Activated CD4-positive, alpha-beta T cell treated with anti-CD3 and anti-CD28 coated beads for 24 hours (primary cell): Measurements from ENCODE around the gene PTPN3.

Experiments used
- DNase-seq, 2 donors: peaks; one replicate each; pipeline ENCODE4 v3.0.0-alpha.2; 2020; ENCODE audit warnings: low read depth in 2 of 2

The PTPN3 gene

DNA sequence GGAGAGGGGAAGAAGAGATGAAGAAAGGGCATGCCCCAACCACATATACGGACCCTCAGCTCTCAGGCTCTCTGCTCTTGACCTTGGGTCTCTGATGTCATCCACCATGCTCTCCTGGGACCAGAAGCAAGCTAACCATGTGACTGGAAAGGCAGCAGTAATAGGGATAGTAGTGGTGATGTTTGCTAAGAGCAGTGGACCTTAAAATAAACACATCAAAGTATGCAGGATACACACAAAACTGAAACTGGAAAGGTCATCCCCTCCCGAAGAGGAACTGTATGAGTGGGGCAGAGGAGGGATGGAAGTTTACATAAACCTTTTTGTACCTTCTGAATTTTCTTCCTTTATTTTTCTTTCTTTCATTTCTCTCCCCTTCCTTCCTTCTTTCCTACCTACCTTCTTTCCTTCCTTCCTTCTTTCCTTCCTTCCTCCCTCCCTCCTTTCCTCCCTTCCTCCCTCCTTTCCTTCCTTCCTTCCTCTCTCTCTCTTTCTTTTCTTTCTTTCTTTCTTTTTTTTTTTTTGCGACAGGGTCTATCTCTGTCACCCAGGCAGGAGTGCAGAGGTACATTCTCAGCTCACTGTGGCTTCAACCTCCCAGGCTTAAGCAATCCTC, 8.1 kb upstream of the PTPN3 start:
- DNase-seq: no peak

- no peak for DNase-seq
These were observed 6.6 kb upstream of the PTPN3 start for GRCh38 chr9:109504689-109505088.

- DNase-seq: no peak
These were observed 2.4 kb upstream of the PTPN3 start for GRCh38 chr9:109500421-109500974.

- DNase-seq: no peak
These were observed 1.7 kb upstream of the PTPN3 start for GRCh38 chr9:109499631-109500410.

DNA sequence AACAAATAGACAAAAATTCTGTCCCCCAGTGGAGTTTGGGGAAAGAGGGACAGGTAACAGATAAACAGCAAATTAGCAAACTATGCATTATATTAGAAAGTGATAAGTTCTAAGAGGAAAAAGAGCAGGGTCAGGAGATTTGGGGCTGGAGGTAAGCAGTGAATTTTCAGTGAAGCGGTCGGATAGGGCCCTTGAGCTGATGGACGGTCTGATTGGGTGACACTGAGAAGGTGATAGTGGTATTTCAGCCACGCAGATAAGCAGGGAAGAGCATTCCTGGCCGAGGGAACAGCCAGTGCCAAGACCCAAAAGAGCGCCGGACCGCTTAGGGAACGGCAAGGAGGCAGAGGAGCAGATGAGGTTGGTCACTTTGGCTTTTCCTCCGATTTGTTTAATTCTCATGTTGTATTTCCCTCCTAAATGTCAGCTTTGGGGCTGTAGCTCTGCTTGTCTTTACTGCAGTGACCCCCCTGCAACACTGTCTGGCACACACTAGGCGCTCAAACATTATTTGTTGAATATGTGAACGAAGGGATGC, 1.1 kb upstream of the PTPN3 start:
- no peak for DNase-seq

DNA sequence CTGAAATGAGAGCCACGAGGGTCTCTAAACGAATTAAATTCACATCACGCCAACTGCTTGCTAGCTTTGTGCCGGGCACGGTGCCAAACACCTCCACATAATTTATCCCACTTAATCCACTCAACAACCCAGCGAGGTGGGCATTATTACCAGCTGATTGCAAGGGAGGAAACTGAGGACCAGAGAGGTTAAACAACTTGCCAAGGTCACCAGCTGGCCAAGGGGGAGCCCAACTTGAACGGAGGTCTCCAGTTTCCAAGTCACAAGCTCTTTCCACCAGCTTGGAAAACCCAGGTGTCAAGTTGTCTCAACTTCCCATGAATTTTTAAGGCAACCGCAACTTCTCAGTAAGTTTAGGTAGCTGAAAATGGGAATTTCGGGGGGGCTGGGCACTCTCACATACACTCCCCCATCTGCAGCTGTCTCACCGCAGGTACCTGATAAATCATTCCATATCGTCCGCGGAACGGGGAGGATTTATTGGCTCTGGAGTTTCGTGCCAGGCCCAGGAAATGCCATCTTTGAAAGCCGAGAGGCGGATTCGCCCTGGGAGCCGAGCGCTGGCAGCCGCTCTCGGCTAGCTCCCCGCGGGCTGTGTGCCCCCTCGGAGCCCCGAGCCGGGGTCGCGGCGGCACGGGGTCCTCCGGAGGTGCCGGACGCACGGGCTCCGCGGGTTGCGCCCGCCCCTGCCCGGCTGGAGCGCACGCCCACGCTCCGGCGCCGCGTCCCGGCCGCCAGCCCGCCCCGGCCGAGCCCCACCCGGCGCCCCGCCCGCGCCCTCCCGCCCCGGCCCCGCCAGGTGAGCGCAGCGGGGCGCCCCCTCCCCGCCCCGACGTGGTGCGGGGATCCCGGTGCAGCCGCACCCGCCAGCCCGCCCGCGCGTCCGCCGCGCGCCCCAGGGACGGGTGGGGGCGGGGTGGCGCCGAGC, 617 bp downstream of the PTPN3 start:
- no peak for DNase-seq

GRCh38 chr9:109496841-109497225, 1.3 kb downstream of the PTPN3 start:
- DNase-seq: no peak

- no peak for DNase-seq
These were observed 1.9 kb downstream of the PTPN3 start for GRCh38 chr9:109496218-109496617.

DNA sequence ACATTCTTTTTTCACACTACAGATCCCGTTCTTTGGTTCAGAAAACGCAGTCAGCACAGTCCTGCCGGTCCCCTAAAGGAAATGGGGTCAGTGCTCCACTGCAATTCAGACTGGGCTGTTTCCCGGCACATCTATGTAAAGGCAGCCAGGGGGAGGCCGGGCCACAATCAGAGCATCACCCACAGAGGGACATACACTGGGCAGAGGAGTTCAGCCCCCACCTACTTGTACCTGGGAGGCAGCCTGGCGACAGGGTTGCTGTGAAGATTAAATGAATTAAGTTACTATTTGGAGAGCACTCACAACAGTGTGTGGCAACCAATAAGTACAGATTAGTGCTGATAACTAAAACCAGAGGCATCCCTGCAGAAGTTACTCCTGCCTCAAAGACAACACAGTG, 4.5 kb downstream of the PTPN3 start:
- no peak for DNase-seq

- DNase-seq: no peak
These were observed 6.5 kb downstream of the PTPN3 start for GRCh38 chr9:109491590-109491989.

GRCh38 chr9:109488791-109489492, 9.2 kb downstream of the PTPN3 start:
- no peak for DNase-seq

DNA sequence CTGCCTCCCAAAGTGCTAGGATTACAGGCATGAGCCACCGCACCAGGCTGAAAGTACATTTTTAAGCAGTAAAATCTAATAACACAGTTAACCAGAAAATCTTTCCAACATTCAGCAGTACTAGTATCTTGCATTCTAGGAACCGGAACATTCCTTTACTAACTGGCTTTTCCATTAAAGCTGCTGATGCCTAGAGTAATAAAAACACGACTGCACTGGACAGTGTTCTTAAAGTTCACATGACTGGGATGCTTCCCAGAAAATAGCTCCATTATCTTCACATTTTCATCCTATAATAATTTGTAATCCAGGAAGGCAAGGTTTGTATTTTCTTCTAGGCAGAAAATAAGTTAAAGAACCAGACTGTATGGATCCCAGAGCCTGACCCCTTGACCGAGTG, 9.8 kb downstream of the PTPN3 start:
- DNase-seq: no peak

DNA sequence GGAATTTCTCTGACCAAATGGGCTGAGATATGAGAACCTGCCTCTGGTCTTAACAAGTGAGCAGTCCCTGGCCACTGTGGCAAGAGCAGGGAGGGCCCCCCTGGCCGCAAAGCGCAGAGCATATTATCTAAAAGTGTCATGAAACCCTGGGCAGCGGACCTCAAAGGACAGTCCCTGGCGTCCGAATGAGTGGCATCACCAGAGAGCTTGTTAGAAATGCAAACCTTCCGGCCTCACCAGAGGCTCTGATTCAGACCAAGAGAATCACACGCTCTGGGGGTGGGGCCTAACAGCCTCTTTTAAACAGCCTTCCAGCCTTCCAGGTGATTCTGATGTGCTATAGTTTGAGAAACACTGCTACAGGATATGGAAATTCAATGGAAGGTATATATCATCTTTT, 10.9 kb downstream of the PTPN3 start:
- DNase-seq: no peak

DNA sequence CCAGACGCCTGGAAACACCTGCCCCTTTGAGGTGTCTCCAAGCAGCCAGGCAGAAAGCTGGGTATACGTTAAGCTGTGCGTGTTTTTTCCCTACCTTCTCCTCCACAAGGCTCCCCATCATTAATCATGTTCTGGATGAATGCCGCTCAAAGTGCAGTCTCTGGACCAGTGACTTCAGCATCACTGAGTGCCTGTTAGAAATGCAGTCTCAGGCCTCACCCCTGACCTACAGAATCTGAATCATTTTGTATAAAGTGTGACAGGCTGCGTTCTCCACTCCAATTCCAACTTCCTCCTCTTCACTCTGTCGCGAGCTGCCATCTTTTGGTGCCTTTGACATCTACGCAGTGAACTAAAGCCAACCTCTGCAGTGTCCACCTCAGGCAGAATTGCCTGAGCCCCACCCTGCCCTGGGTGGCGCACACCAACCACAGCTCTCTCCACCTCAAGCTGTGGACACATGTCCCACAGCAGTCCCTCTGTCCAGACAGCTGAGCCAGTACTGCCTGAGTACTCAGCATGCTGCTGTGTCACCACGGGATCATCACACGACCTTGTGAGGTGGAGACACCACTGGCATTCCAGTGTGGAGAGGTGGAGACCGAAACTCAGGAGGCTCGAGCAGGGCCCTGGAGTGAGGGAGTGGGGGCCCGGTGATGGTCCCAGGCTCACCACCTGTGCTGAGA, 14.2 kb downstream of the PTPN3 start:
- DNase-seq: no peak

DNA sequence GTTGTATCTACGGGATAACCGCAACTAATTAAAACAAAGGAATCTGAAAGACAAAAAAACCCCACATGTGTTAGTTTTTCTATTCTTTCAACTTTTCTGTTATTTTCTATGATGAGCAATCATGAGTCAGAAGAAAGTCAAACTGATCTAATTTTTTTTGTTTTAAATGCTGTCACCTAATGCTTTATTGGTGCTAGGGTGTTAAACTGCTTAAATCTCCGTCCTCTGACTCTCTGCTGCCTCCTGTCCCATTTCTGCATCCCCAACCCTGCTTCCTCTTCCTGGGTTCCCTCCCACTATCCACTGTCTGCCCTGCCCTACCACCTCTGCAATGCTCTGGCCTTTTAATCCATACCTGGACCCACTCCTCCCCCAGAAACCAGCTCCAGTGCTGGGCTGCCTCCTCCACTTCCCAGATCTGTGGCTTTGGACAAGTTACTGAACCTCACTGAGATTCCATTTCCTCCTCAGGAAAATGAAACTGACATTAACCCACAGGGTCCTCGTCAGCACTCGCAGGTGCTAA, 15.7 kb downstream of the PTPN3 start:
- no peak for DNase-seq

DNA sequence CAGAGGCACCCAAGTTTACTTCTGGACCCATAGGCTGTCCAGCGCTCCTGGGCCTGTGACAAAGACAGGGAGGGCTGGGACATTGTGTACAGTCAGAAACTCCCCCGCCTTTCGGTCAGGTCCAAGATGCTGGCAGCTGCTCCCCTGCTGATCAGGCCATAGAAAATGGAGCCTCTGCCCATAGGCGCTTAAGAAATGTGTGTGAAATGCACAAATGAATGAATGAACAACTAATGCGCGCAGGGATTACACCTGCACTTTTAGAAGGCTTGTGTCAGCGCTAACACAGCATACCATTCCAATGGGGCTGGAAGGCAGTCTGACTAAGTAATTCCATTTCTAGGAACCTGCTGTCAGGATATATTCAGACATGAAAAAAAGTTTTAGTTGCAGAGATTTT, 16.3 kb downstream of the PTPN3 start:
- DNase-seq: no peak

- no peak for DNase-seq
These were observed 18.3 kb downstream of the PTPN3 start for GRCh38 chr9:109479822-109480221.

DNA sequence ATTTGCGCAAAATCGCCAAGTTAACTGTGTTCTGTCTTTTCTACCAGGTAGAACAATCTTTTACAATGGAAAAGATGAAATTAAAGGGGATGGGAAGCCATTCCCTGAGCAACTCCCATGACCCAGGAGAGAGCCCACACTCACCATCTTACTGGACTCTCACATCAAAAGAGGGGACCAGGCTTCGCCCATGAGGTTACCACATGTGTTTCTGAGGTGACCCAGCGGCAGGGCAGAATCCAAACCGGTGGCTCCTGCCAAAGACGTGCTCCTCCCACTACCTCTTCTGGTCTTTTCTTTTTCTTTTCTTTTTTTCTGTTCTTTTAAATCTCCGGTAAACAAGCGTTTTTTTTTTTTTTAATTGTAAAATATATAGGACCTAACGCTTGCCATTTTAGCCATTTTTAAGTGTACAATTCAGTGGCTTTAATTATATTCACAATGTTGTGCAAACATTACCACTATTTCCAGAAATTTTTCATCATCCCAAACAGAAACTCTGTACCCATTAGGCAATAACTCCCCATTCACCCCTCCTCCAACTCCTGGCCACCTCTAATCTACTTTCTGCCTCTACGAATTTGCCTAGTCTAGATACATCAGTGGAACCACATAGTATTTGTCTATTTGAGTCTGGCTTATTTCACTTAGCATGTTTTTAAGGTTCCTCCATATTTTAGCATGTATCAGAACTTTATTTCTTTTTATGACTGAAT, 19.3 kb downstream of the PTPN3 start:
- no peak for DNase-seq

DNA sequence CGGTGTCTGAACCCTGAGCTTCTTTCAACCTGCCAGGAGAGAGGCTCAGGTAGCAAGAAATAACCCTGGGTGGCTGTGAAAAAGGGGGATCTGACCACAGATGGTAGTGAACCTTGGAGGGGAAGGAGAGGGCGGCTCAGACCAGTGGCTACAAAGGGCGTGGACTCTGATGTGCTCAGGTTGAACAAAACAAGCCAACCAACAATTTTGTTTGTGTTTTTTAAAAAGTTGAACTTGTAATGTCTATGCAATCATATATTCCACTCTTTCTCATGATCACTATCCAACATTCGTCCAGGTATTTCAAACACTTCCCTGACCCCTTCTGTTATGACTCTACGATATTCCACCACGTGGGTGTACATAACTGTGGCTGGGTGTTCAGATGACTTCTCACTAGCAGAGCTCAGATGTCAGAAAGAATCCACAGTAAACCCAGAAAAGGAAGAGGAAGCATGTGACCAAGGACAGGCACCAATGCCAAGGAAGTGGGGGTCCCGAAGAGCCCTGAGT, 20.0 kb downstream of the PTPN3 start:
- DNase-seq: no peak
